H1 (cell line): ENCODE data around the gene UTP25. TPM values are rescaled to one million over a fixed set of nuclear protein-coding genes. Genes with fewer than 3 reads are reported as not detected.

Source experiments
- ATF2 ChIP-seq: IDR thresholded peaks from 2 replicates; pipeline ENCODE4 v1.6.1; 2012; ENCODE audit warnings: low read length, inconsistent platforms
- CEBPB ChIP-seq: IDR thresholded peaks from 2 replicates; pipeline ENCODE4 v1.6.1; 2012; ENCODE audit warnings: low read depth, low read length
- JUND ChIP-seq: IDR thresholded peaks from 2 replicates; pipeline ENCODE4 v1.6.1; 2011; ENCODE audit warnings: mild to moderate bottlenecking, improper control_type of control experiment, low read length
- NRF1 ChIP-seq: IDR thresholded peaks from 2 replicates; pipeline ENCODE4 v1.6.1; 2011; ENCODE audit warnings: mild to moderate bottlenecking, low read depth, low read length, improper control_type of control experiment
- RFX5 ChIP-seq: IDR thresholded peaks from 2 replicates; pipeline ENCODE4 v1.6.1; 2011; ENCODE audit warnings: low read depth, low read length, improper control_type of control experiment, borderline replicate concordance
- SIN3A ChIP-seq, 2 experiments: IDR thresholded peaks in 1 of 2; conservative IDR thresholded peaks in 1 of 2; 2 replicates each; pipeline ENCODE4 v1.6.1; 2011 to 2012; ENCODE audit warnings: low read length in 2 of 2, improper control_type of control experiment in 1 of 2, low read depth in 1 of 2, mild to moderate bottlenecking in 1 of 2
- SP2 ChIP-seq: IDR thresholded peaks from 2 replicates; pipeline ENCODE4 v1.6.1; 2012; ENCODE audit warnings: mild to moderate bottlenecking, low read length, inconsistent platforms
- polyA plus RNA-seq, 7 experiments: library from polyadenylated mRNA; depleted of rRNA in 3 of 7; stranded (reverse) in 5 of 7; unstranded in 2 of 7; fragments of >200 nt in 5 of 7; fragments of 200-250 nt in 2 of 7; gene quantifications; 1 replicate in 5 of 7; 2 replicates in 1 of 7; 4 replicates in 1 of 7; pipeline versions ENCODE4 v1.2.1 to v1.2.3, GENCODE V29; 2011 to 2013; ENCODE audit warnings: missing spikeins in 2 of 7, mixed read lengths in 2 of 7
- total RNA-seq: library from RNA; stranded (reverse); fragmentation: NEBNext Ultra II Directional; extraction: Animal tissue kit (Norgen Biotek cat#: 25700); gene quantifications from 2 replicates; pipeline ENCODE4 v1.2.1, GENCODE V29; 2021
- TF ChIP-seq, protein P1 (sequence below): fragments of 300-600 bp; sonication (generic); IDR thresholded peaks from 2 replicates; pipeline ENCODE4 v1.7.1; 2012; ENCODE audit warnings: low read length, moderate library complexity, mild to moderate bottlenecking, inconsistent platforms; ENCODE audit not compliant: insufficient replicate concordance

Gene UTP25
- total and polyA plus RNA-seq, 2 of the 8 experiments (the other 6 are each of a cell fraction or from before 2014, with no cell fraction given), result 4.0 to 7.6 TPM

- TF ChIP-seq, protein P1, sequence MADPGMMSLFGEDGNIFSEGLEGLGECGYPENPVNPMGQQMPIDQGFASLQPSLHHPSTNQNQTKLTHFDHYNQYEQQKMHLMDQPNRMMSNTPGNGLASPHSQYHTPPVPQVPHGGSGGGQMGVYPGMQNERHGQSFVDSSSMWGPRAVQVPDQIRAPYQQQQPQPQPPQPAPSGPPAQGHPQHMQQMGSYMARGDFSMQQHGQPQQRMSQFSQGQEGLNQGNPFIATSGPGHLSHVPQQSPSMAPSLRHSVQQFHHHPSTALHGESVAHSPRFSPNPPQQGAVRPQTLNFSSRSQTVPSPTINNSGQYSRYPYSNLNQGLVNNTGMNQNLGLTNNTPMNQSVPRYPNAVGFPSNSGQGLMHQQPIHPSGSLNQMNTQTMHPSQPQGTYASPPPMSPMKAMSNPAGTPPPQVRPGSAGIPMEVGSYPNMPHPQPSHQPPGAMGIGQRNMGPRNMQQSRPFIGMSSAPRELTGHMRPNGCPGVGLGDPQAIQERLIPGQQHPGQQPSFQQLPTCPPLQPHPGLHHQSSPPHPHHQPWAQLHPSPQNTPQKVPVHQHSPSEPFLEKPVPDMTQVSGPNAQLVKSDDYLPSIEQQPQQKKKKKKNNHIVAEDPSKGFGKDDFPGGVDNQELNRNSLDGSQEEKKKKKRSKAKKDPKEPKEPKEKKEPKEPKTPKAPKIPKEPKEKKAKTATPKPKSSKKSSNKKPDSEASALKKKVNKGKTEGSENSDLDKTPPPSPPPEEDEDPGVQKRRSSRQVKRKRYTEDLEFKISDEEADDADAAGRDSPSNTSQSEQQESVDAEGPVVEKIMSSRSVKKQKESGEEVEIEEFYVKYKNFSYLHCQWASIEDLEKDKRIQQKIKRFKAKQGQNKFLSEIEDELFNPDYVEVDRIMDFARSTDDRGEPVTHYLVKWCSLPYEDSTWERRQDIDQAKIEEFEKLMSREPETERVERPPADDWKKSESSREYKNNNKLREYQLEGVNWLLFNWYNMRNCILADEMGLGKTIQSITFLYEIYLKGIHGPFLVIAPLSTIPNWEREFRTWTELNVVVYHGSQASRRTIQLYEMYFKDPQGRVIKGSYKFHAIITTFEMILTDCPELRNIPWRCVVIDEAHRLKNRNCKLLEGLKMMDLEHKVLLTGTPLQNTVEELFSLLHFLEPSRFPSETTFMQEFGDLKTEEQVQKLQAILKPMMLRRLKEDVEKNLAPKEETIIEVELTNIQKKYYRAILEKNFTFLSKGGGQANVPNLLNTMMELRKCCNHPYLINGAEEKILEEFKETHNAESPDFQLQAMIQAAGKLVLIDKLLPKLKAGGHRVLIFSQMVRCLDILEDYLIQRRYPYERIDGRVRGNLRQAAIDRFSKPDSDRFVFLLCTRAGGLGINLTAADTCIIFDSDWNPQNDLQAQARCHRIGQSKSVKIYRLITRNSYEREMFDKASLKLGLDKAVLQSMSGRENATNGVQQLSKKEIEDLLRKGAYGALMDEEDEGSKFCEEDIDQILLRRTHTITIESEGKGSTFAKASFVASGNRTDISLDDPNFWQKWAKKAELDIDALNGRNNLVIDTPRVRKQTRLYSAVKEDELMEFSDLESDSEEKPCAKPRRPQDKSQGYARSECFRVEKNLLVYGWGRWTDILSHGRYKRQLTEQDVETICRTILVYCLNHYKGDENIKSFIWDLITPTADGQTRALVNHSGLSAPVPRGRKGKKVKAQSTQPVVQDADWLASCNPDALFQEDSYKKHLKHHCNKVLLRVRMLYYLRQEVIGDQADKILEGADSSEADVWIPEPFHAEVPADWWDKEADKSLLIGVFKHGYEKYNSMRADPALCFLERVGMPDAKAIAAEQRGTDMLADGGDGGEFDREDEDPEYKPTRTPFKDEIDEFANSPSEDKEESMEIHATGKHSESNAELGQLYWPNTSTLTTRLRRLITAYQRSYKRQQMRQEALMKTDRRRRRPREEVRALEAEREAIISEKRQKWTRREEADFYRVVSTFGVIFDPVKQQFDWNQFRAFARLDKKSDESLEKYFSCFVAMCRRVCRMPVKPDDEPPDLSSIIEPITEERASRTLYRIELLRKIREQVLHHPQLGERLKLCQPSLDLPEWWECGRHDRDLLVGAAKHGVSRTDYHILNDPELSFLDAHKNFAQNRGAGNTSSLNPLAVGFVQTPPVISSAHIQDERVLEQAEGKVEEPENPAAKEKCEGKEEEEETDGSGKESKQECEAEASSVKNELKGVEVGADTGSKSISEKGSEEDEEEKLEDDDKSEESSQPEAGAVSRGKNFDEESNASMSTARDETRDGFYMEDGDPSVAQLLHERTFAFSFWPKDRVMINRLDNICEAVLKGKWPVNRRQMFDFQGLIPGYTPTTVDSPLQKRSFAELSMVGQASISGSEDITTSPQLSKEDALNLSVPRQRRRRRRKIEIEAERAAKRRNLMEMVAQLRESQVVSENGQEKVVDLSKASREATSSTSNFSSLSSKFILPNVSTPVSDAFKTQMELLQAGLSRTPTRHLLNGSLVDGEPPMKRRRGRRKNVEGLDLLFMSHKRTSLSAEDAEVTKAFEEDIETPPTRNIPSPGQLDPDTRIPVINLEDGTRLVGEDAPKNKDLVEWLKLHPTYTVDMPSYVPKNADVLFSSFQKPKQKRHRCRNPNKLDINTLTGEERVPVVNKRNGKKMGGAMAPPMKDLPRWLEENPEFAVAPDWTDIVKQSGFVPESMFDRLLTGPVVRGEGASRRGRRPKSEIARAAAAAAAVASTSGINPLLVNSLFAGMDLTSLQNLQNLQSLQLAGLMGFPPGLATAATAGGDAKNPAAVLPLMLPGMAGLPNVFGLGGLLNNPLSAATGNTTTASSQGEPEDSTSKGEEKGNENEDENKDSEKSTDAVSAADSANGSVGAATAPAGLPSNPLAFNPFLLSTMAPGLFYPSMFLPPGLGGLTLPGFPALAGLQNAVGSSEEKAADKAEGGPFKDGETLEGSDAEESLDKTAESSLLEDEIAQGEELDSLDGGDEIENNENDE, result no peak
- TF ChIP-seq ATF2 (no peak), NRF1 (no peak), SIN3A (conservative IDR thresholded peaks at IDR 0.05 in 1 of 2, IDR thresholded peaks at IDR 0.05 in 1 of 2; ENCODE audit: low read depth in 1 of 2, low read length in 2 of 2) (no peak), SP2 (no peak), RFX5 (no peak), JUND (no peak), CEBPB (no peak)
Measured at GRCh38 chr1:209844695-209845407, 17.1 kb downstream of the UTP25 start (continued).
